Suprapubic skin (tissue), 4 donors: ENCODE measurements around the gene RPRD2.

Experiments used
- POLR2A ChIP-seq, 2 donors: fragments of 450-650 bp; IDR thresholded peaks; one replicate each; pipeline ENCODE4 v1.6.1; 2017; ENCODE audit warnings: antibody characterized with exemption in 2 of 2, mild to moderate bottlenecking in 2 of 2, moderate library complexity in 2 of 2
- POLR2AphosphoS5 ChIP-seq, 3 donors: sonication (generic); formaldehyde crosslinking; IDR thresholded peaks; one replicate each; pipeline ENCODE4 v1.6.1; 2017; ENCODE audit warnings: antibody characterized with exemption in 3 of 3
- TF ChIP-seq, protein P1 (sequence below), 2 donors: fragments of 200-600 bp in 1 of 2; fragments of 450-650 bp in 1 of 2; sonication (generic) in 1 of 2; IDR thresholded peaks; one replicate each; pipeline ENCODE4 v1.5.1; 2016 to 2019; ENCODE audit warnings: antibody characterized with exemption in 2 of 2, mild to moderate bottlenecking in 1 of 2, moderate library complexity in 1 of 2

DNA sequence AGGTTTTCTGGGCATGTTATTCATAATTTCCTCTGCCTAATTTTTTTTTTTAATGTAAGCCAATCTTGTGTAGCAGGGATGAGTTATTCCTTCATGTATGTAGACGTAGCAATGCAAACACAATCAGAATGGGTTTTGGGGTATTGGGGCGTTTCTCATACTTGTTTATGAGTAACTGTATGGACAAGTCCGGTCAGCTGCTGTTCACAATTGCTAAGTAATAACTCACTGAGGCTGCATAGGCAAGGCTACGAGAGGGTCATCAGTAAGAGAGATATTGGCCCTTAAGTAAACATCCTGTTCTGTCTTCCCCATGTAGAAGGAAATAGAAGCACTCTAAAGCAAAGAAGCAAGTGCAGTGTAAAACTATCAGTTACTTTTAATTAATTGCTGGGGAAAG is 113.8 kb downstream of the RPRD2 start:
- TF ChIP-seq, protein P1, sequence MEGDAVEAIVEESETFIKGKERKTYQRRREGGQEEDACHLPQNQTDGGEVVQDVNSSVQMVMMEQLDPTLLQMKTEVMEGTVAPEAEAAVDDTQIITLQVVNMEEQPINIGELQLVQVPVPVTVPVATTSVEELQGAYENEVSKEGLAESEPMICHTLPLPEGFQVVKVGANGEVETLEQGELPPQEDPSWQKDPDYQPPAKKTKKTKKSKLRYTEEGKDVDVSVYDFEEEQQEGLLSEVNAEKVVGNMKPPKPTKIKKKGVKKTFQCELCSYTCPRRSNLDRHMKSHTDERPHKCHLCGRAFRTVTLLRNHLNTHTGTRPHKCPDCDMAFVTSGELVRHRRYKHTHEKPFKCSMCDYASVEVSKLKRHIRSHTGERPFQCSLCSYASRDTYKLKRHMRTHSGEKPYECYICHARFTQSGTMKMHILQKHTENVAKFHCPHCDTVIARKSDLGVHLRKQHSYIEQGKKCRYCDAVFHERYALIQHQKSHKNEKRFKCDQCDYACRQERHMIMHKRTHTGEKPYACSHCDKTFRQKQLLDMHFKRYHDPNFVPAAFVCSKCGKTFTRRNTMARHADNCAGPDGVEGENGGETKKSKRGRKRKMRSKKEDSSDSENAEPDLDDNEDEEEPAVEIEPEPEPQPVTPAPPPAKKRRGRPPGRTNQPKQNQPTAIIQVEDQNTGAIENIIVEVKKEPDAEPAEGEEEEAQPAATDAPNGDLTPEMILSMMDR (IDR thresholded peaks at IDR 0.05) = no peak
- TF ChIP-seq POLR2AphosphoS5 (IDR thresholded peaks at IDR 0.05) (no peak), POLR2A (IDR thresholded peaks at IDR 0.05) (no peak)
